HG02852 (cell line): ENCODE data around the gene RIMS3.
"Not testable (repeated sequence)": the region's sequence is repeated elsewhere in the genome, so short reads cannot be mapped to it uniquely, and the experiment has no call there.

Experiments used
- ATAC-seq: cut with Tn5 transposase; IDR thresholded peaks from one replicate; pipeline ENCODE4 v1.9.1; 2021; ENCODE audit warnings: mild to moderate bottlenecking, moderate library complexity; ENCODE audit not compliant: unreplicated experiment

Gene RIMS3

DNA sequence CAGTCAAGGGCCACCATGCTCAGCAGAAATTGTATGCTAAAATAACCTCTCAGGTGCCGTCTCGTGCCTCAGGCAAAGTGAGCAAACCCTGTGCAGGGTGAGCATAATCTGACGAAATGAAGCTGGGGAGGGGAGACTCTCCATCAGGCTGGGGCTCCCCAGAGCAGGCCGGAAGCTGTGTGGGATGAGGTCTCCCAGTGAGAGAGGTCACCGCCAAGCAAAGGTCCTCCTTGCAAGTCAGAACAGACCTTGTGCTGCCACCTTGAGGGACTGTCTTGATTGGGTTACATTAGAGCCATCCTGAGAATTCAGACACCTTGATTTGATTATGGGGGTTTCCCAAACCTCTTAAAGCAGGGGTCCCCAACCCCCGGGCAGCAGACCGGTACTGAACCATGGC, 69.9 kb downstream of the RIMS3 start:
- ATAC-seq, result no peak

DNA sequence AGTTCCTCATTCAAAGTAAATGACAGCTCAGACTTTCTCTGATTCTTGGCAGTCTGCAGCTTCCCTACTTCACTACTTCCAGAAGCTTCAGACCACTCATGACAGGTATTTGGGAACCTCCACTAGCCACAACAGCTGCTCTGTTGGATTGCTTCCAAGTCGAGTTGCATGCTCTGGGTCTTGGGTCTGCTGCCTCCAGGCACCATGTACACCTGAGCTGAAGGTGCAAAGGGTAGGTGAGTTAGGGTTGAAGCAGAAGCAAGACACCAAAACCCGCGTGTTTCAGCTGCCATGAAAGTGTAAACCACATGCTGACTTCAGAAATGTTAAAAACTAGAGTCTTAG, 71.3 kb downstream of the RIMS3 start:
- no peak for ATAC-seq

DNA sequence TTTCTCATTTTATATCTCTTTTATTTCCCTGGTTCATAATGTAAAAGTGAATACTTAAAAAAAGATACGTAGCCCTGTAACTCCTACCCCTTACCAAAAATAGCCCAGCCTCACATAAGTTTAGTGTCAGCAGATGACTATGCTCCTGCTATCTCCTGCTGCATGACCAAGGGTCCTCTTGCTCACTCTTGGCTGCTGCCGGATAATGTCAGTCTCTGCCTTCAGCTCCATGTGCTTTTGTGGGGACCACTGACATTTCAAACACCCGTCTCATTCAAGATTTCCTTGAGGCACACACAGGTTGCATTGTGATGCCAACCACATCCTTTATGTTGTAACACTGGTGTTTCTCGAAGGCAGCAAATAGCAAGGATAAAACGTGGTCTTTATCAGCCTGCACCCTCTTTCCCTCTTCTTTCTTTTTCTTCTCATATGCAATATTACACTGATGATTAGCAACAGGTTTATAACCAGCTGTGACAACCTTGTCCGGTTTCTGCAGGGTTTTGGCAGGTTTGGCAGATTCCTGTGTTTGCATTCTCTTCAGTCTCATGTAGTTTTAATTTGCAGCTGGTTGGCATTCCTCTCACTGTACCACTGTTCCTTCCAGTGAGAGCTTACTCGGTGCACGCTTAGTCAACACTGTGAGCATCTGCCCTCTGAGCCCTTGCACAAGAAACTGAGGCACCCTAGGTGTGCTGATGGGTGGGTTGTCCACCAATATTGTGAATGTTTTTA, 71.9 kb downstream of the RIMS3 start:
- ATAC-seq, result no peak

DNA sequence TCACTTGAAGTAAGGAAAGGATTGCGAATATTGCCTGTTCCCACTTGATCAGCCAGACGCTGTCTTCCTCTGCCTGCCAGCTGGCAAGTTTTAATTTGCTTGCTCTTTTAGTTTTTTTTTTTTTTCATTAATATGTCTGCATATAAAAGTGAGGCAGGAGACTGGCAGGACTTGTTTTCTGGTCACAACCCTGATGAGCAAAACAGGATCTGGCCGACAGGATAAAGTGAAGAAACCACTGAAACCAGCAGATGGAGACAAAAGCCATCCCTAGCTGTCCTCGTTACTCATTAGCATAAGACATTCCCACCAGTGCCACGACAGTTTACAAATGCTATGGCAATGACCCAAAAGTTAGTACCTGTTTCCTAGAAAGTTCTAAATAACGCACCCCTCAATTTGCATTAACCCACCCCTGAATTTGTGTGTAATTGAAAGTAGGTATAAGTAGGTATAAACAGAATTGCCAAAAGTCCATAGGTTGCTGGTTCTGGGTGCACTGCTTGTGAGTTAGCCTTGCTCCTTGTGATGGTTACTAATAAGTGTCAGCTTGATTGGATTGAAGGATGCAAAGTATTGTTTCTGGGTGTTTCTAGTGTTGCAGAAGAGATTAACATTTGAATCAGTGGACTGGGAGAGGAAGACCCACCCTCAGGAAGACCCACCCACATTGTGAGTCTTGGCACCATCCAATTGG, 73.2 kb downstream of the RIMS3 start:
- ATAC-seq, result no peak

DNA sequence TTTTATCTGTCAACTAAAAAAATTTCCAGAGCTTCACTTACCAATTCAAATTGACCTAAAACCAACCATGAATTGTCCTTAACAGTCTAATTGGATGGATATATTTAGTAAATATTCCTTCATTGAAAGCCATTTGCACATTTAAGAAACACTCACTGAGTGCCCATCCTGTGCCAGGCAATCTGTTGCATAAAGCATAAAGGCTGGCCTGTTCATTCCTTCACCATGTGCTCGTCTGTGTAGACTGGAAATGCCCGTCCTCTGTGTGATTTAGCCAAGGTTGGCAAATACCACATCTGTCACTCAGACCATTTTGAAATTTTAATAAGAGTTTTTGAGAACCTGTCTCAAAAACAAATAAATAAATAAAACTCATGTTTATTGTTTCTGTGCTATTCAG, 76.9 kb downstream of the RIMS3 start:
- ATAC-seq, result no peak

DNA sequence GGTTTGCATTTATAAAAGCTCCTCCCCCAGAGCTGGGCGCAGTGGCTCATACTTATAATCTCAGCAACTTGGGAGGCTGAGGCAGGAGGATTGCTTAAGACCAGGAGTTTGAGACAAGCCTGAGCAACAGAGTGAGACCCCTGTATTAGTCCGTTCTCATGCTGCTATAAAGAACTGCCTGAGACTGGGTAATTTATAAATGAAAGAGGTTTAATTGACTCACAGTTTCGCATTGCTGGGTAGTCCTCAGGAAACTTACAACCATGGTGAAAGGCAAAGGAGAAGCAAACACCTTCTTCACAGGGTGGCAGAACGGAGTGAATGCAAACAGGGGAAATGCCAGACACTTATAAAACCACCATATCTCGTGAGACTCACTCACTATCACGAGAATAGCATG, 81.5 kb downstream of the RIMS3 start:
- ATAC-seq, result no peak

DNA sequence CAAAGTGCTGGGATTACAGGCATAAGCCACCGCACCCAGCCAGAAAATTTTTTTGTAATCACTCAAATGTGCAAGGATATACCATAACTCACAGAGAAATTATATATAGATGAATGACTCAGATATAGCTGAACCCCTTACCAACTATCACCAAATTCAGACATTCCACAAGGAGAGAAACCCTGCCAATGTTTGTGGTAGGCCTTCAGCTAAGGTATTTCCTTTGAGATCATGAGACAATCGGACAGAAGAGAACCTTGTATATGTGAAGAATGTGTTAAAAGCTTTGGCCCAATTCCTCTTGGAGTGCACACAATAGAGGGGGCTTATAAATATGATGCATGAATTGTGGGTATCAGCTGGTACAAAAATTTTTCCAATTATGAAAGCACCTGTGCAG, 83.4 kb downstream of the RIMS3 start:
- no peak for ATAC-seq

DNA sequence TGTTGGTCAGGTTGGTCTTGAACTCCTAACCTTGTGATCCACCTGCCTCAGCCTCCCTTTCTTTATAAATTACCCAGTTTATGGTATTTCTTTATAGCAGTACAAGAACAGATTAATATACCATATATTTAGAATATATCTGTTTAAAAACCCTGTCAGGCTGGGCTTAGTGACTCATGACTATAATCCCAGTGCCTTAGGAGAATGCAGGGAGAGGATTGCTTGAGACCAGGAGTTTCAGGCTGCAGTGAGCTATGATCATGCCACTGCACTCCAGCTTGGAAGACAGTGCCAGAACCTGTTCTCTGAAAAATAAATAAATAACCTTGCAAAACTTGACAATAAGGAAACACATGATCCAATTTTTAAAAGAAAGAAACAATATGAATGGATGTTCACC, 90.1 kb downstream of the RIMS3 start:
- no peak for ATAC-seq

DNA sequence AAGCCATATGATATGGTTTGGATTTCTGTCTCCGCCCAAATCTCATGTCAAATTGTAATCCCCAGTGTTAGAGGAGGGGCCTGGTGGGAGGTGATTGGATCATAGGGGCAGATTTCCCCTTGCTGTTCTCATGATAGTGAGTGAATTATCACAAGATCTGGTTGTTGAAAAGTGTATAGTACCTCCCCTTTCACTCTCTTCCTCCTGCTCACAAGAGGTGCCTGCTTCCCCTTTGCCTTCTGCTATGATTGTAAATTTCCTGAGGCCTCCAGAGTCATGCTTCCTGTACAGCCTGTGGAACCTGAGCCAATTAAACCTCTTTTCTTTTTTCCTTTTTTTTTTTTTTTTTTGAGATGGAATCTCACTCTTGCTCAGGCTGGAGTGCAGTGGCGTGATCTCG, 90.7 kb downstream of the RIMS3 start:
- ATAC-seq, result not testable (repeated sequence)
